Keratinocyte (primary cell): Measurements from ENCODE around the gene EPHB1. TPM values are rescaled to one million over a fixed set of nuclear protein-coding genes. Genes with fewer than 3 reads are reported as not detected.

Source experiments
- DNase-seq: peaks from one replicate; pipeline ENCODE4 v3.0.0-alpha.2; 2011; ENCODE audit warnings: low read depth, missing footprints, low spot score
- FAIRE-seq: peaks from 2 replicates; lab custom pipeline; 2011; peaks lifted over from hg19 to GRCh38; lab: Jason Lieb, UNC
- H2AFZ ChIP-seq: 2 replicates; pipeline ENCODE4 v1.6.0; 2012; ENCODE audit warnings: low read length, control low read depth, inconsistent platforms; ENCODE audit not compliant: control insufficient read depth
- H3K27ac ChIP-seq: 2 replicates; pipeline ENCODE4 v1.5.1; 2011; ENCODE audit warnings: low read length; ENCODE audit not compliant: control insufficient read depth, insufficient read depth
- H3K27me3 ChIP-seq: 3 replicates; pipeline ENCODE4 v1.6.0; 2011; ENCODE audit warnings: low read length; ENCODE audit not compliant: control insufficient read depth, insufficient read depth; ENCODE audit errors: extremely low read depth
- H3K36me3 ChIP-seq, 2 experiments: 2 replicates in 1 of 2; 3 replicates in 1 of 2; pipeline ENCODE4 v1.5.1; 2011; ENCODE audit warnings: low read length in 2 of 2, mild to moderate bottlenecking in 1 of 2; ENCODE audit not compliant: control insufficient read depth in 2 of 2, insufficient read depth in 2 of 2; ENCODE audit errors: extremely low read depth in 1 of 2
- H3K4me1 ChIP-seq: 3 replicates; pipeline ENCODE4 v1.5.1; 2011; ENCODE audit warnings: low read length; ENCODE audit not compliant: control insufficient read depth, insufficient read depth; ENCODE audit errors: extremely low read depth
- H3K4me2 ChIP-seq: 3 replicates; pipeline ENCODE4 v1.6.0; 2011; ENCODE audit warnings: low read depth, low read length; ENCODE audit not compliant: control insufficient read depth, insufficient read depth; ENCODE audit errors: extremely low read depth
- H3K4me3 ChIP-seq, 3 experiments: fragments of 200-600 bp in 1 of 3; sonication (generic) in 1 of 3; 2 replicates in 2 of 3; 3 replicates in 1 of 3; pipeline ENCODE4 v1.5.1; 2011 to 2016; ENCODE audit warnings: low read length in 3 of 3, mild to moderate bottlenecking in 3 of 3, control low read depth in 2 of 3, inconsistent platforms in 1 of 3, low read depth in 1 of 3, mixed read lengths in 1 of 3, mixed run types in 1 of 3, moderate library complexity in 1 of 3; ENCODE audit not compliant: control insufficient read depth in 2 of 3, insufficient read depth in 2 of 3; ENCODE audit errors: extremely low read depth in 1 of 3
- H3K79me2 ChIP-seq: 2 replicates; pipeline ENCODE4 v1.6.0; 2012; ENCODE audit warnings: low read length; ENCODE audit not compliant: control insufficient read depth, insufficient read depth
- H3K9ac ChIP-seq: 3 replicates; pipeline ENCODE4 v1.6.0; 2011; ENCODE audit warnings: low read length; ENCODE audit not compliant: control insufficient read depth, insufficient read depth; ENCODE audit errors: extremely low read depth
- H3K9me1 ChIP-seq: 3 replicates; pipeline ENCODE4 v1.6.0; 2011; ENCODE audit warnings: low read length; ENCODE audit not compliant: control insufficient read depth, insufficient read depth; ENCODE audit errors: extremely low read depth
- H3K9me3 ChIP-seq: 2 replicates; pipeline ENCODE4 v1.5.1; 2012; ENCODE audit warnings: low read depth, low read length; ENCODE audit not compliant: control insufficient read depth
- H4K20me1 ChIP-seq: 3 replicates; pipeline ENCODE4 v1.6.0; 2011; ENCODE audit warnings: low read length; ENCODE audit not compliant: control insufficient read depth, insufficient read depth; ENCODE audit errors: extremely low read depth
- CTCF ChIP-seq, 3 experiments: IDR thresholded peaks in 1 of 3; conservative IDR thresholded peaks in 1 of 3; optimal IDR thresholded peaks in 1 of 3; 2 replicates in 2 of 3; 3 replicates in 1 of 3; pipeline versions ENCODE3 to v1.5.1; 2011; ENCODE audit warnings: low read length in 3 of 3, mild to moderate bottlenecking in 3 of 3, moderate library complexity in 2 of 3, control low read depth in 1 of 3, inconsistent platforms in 1 of 3; ENCODE audit not compliant: insufficient read depth in 2 of 3; ENCODE audit errors: extremely low read depth in 1 of 3
- EZH2 ChIP-seq: IDR thresholded peaks from one replicate; pipeline ENCODE4 v1.6.1; 2012; ENCODE audit warnings: inconsistent platforms, mild to moderate bottlenecking, low read length, moderate library complexity
- dilution Hi-C: fragments of 300-500 bp; cut with MboI; formaldehyde crosslinking; loops from one replicate; pipeline ENCODE4 v1.7.0; 2020; ENCODE audit warnings: low sequenced_read_pairs; ENCODE audit not compliant: extremely low pct_ligation_motif_present
- polyA plus RNA-seq, 5 experiments: library from polyadenylated mRNA; depleted of rRNA in 3 of 5; stranded (reverse) in 3 of 5; stranded (forward) in 1 of 5; unstranded in 1 of 5; fragments of >200 nt; gene quantifications; 1 replicate in 1 of 5; 2 replicates in 3 of 5; 3 replicates in 1 of 5; pipeline versions ENCODE4 v1.2.1 to v1.2.3, GENCODE V29; 2011 to 2012; ENCODE audit warnings: missing spikeins in 2 of 5, low read depth in 1 of 5, low replicate concordance in 1 of 5

Gene EPHB1
- polyA plus RNA-seq, 1 donor (not counting 4 experiments of a cell fraction or from before 2014, with no cell fraction given), result 0.01 TPM

DNA sequence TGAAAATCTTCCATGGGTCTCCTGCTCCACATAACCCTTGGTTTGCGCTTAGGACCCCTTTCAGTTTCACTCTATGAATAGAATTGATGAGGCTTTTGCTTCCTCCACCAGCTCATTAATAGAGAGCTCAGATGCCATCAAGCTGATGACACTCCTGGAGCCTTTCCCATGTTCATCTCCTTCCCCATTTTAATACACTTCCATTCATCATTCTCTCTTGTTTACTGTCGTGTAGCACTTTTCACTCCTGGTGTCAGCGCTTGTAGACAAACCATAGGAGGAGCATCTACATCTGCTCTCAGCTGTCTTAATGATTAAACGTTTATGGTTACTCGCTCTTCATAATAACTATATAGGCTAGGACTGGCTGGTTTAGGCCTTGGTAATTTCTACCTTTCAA lies 363.5 kb downstream of the EPHB1 start:
- Histone ChIP-seq H4K20me1 (no peaks in the 10 kb centered on the region), H3K27ac (no peak overlapping the region), H3K27me3 (no peaks in the 10 kb centered on the region), H3K4me1 (no peaks in the 10 kb centered on the region), H3K79me2 (no peaks in the 10 kb centered on the region), H3K4me2 (no peak overlapping the region), H3K36me3 (no peaks in the 10 kb centered on the region), H3K9me1 (no peaks in the 10 kb centered on the region), H2AFZ (no peak overlapping the region), H3K4me3 (no peak overlapping the region), H3K9ac (no peak overlapping the region), H3K9me3 (no peaks in the 10 kb centered on the region)
- DNase-seq (no peak), FAIRE-seq (no peak)
- TF ChIP-seq EZH2, result no peak
- TF ChIP-seq CTCF (optimal IDR thresholded peaks at IDR 0.05 in 1 of 3, IDR thresholded peaks at IDR 0.05 in 1 of 3, conservative IDR thresholded peaks at IDR 0.05 in 1 of 3; ENCODE audit: extremely low read depth in 1 of 3, insufficient read depth in 2 of 3, low read length in 3 of 3), result no peak
- dilution Hi-C loops, result no loop called here

GRCh38 chr3:135159681-135160247 lies 364.7 kb downstream of the EPHB1 start:
- Histone ChIP-seq H3K4me1 (no peaks in the 10 kb centered on the region), H3K27ac (no peak overlapping the region), H3K9me3 (no peaks in the 10 kb centered on the region), H3K9ac (no peak overlapping the region), H3K4me3 (no peak overlapping the region), H3K4me2 (no peak overlapping the region), H3K9me1 (no peaks in the 10 kb centered on the region), H2AFZ (no peak overlapping the region), H3K36me3 (no peaks in the 10 kb centered on the region), H3K79me2 (no peaks in the 10 kb centered on the region), H4K20me1 (no peaks in the 10 kb centered on the region), H3K27me3 (no peaks in the 10 kb centered on the region)
- DNase-seq (no peak), FAIRE-seq (no peak)
- dilution Hi-C loops, result no loop called here
- TF ChIP-seq EZH2, result no peak
- no peak for TF ChIP-seq CTCF (optimal IDR thresholded peaks at IDR 0.05 in 1 of 3, IDR thresholded peaks at IDR 0.05 in 1 of 3, conservative IDR thresholded peaks at IDR 0.05 in 1 of 3; ENCODE audit: extremely low read depth in 1 of 3, insufficient read depth in 2 of 3, low read length in 3 of 3)
